ENCODE results near the gene SDK2.

The SDK2 gene

GRCh38 chr17:73469311-73469710, 174.9 kb downstream of the SDK2 start:
- no peak for TF ChIP-seq CTCF (IDR thresholded peaks at IDR 0.05; ENCODE audit: borderline replicate concordance, control extremely low read depth, extremely low read depth, insufficient read depth, missing control alignments)
- in situ Hi-C loops (cut with MboI; ENCODE audit: low sequenced_read_pairs, unreplicated experiment), result no loop called here
- no peak for DNase-seq (ENCODE audit: low spot score)

DNA sequence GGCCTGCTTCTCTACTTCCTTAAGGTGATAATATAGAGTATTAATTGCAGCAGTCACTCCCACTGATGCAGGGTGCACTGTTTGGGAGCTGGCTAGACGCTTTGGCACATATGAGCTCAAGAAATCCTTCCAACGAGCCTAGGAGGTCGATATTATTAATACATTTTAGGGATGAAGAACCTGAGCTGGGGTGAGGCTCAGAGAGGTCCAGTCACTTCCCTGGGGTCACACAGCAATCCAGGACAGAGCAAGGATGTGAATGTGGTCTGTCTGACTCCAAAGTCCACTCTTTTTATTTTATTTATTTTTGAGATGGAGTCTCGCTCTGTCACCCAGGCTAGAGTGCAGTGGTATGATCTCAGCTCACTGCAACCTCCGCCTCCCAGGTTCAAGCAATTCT, 176.0 kb downstream of the SDK2 start:
- in situ Hi-C loops (cut with MboI; ENCODE audit: low sequenced_read_pairs, unreplicated experiment), result no loop called here
- TF ChIP-seq CTCF (IDR thresholded peaks at IDR 0.05; ENCODE audit: borderline replicate concordance, control extremely low read depth, extremely low read depth, insufficient read depth, missing control alignments), result no peak
- no peak for DNase-seq (ENCODE audit: low spot score)

- TF ChIP-seq CTCF (IDR thresholded peaks at IDR 0.05; ENCODE audit: borderline replicate concordance, control extremely low read depth, extremely low read depth, insufficient read depth, missing control alignments), result no peak
- no peak for DNase-seq (ENCODE audit: low spot score)
- in situ Hi-C loops (cut with MboI; ENCODE audit: low sequenced_read_pairs, unreplicated experiment), result no loop called here
Observed at GRCh38 chr17:73467651-73468050, 176.6 kb downstream of the SDK2 start.

DNA sequence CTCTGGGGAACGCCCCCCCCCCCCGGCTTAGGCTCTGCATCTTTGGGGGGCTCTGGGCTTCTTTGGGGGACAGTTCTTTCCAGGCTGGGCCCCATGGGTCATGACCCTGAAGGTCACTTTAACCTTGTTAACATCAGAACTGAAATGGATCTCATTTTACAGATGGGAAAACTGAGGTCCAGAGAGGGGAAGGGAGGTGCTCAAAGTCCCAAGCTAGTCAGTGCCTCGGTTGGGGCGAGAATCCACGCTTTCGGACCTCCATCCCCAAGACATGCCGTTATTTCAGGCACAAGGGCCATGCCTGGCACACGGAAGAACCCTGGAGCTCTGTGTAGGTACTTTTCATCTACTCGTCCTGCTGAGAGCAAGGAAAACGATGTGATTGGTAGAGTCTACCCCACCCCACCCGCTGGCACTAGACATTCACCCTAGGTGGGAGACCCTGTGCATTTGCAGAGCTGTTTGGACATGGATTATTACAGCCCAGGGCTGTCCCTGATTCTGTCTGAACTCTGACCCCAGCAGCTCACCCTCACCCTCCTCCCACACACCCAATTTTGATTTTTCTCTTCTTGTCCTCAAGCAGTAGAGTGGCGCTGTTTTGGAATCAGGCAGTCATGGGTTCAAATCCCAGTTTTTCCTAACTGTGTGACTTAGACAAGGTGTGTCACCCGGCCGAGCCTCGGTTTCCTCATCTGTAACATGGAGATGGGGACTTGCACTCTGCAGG, 177.4 kb downstream of the SDK2 start:
- no peak for TF ChIP-seq CTCF (IDR thresholded peaks at IDR 0.05; ENCODE audit: borderline replicate concordance, control extremely low read depth, extremely low read depth, insufficient read depth, missing control alignments)
- DNase-seq (ENCODE audit: low spot score), result no peak
- in situ Hi-C loops (cut with MboI; ENCODE audit: low sequenced_read_pairs, unreplicated experiment), result no loop called here

DNA sequence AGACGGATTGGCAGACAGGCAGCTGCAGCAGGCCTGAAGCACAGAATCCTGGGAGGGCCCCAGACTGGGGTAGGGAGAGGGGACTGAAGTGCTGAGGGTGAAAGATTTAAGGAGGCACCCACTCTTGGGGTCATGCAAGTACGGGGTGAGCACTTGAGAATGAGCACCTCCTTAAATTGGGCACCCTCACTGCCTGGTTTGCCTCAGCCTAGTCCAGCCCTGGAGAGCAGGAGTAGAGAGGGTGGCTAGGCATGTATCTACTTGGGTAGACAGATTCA, 178.4 kb downstream of the SDK2 start:
- no peak for TF ChIP-seq CTCF (IDR thresholded peaks at IDR 0.05; ENCODE audit: borderline replicate concordance, control extremely low read depth, extremely low read depth, insufficient read depth, missing control alignments)
- in situ Hi-C loops (cut with MboI; ENCODE audit: low sequenced_read_pairs, unreplicated experiment), result no loop called here
- DNase-seq (ENCODE audit: low spot score), result no peak

- TF ChIP-seq CTCF (IDR thresholded peaks at IDR 0.05; ENCODE audit: borderline replicate concordance, control extremely low read depth, extremely low read depth, insufficient read depth, missing control alignments), result no peak
- in situ Hi-C loops (cut with MboI; ENCODE audit: low sequenced_read_pairs, unreplicated experiment), result no loop called here
- DNase-seq (ENCODE audit: low spot score), result no peak
Observed at GRCh38 chr17:73465130-73465952, 178.9 kb downstream of the SDK2 start.
